Type B pancreatic cell (in vitro differentiated cells): ENCODE results near the gene SLC25A29. TPM values are rescaled to one million over a fixed set of nuclear protein-coding genes. Genes with fewer than 3 reads are reported as not detected.
"Not testable (repeated sequence)": the region's sequence is repeated elsewhere in the genome, so short reads cannot be mapped to it uniquely, and the experiment has no call there.

ENCODE experiments used
- DNase-seq: peaks from one replicate; pipeline ENCODE4 v3.0.0; 2021; ENCODE audit warnings: mixed read lengths; ENCODE audit not compliant: unreplicated experiment; ENCODE audit errors: extremely low spot score
- H3K27ac Mint-ChIP-seq: 2 replicates; pipeline ENCODE4 v1.8.0; 2021; ENCODE audit warnings: mild to moderate bottlenecking, mixed read lengths
- H3K27me3 Mint-ChIP-seq: 2 replicates; pipeline ENCODE4 v1.8.0; 2021; ENCODE audit warnings: mixed read lengths
- H3K36me3 Mint-ChIP-seq: 2 replicates; pipeline ENCODE4 v1.8.0; 2021; ENCODE audit warnings: mixed read lengths
- H3K4me1 Mint-ChIP-seq: one replicate; pipeline ENCODE4 v1.8.0; 2021; ENCODE audit warnings: mixed read lengths; ENCODE audit not compliant: unreplicated experiment
- H3K4me3 Mint-ChIP-seq: 2 replicates; pipeline ENCODE4 v1.8.0; 2021; ENCODE audit warnings: mild to moderate bottlenecking, mixed read lengths
- H3K9me3 Mint-ChIP-seq: 2 replicates; pipeline ENCODE4 v1.8.0; 2021; ENCODE audit warnings: mixed read lengths
- CTCF ChIP-seq: fragments of 200-600 bp; sonication (generic); conservative IDR thresholded peaks from 2 replicates; pipeline ENCODE4 v1.5.0; 2021; ENCODE audit warnings: antibody characterized with exemption, mild to moderate bottlenecking
- total RNA-seq: library from RNA; stranded (reverse); gene quantifications from 2 replicates; pipeline ENCODE4 v1.2.1, GENCODE V29; 2021; ENCODE audit warnings: low replicate concordance

SLC25A29 gene
- total RNA-seq, 1 donor from 2014 or later = 101 TPM

- no peaks in the 10 kb centered on the region for H3K9me3 Mint-ChIP-seq
- H3K36me3 Mint-ChIP-seq = no peaks in the 10 kb centered on the region
- H3K4me3 Mint-ChIP-seq = peak overlapping the region; percentile 44
- no peak for DNase-seq
- TF ChIP-seq CTCF = no peak
- H3K27ac Mint-ChIP-seq = no peak overlapping the region
- H3K27me3 Mint-ChIP-seq = peaks cover 5% of the 10 kb centered on the region
- H3K4me1 Mint-ChIP-seq = peaks cover 46% of the 10 kb centered on the region
Measured at GRCh38 chr14:100309028-100309737, 2.9 kb upstream of the SLC25A29 start.

- Mint-ChIP-seq H3K27ac (peak overlapping the region; percentile 72), H3K4me1 (peaks cover 46% of the 10 kb centered on the region), H3K4me3 (peak overlapping the region; percentile 92)
- H3K36me3 Mint-ChIP-seq, DNase-seq, H3K27me3 Mint-ChIP-seq, H3K9me3 Mint-ChIP-seq: not testable (repeated sequence)
Measured at GRCh38 chr14:100308427-100308792, 2.2 kb upstream of the SLC25A29 start.

- Mint-ChIP-seq H3K36me3 (peaks cover under 1% of the 10 kb centered on the region), H3K27ac (peak overlapping the region; percentile 72), H3K4me1 (peaks cover 51% of the 10 kb centered on the region)
Measured at GRCh38 chr14:100307766-100308426, 1.7 kb upstream of the SLC25A29 start.

GRCh38 chr14:100306998-100307765 is 938 bp upstream of the SLC25A29 start:
- H3K36me3 Mint-ChIP-seq = peaks cover 5% of the 10 kb centered on the region
- peak overlapping the region; percentile 92 for H3K4me3 Mint-ChIP-seq
- peaks cover 49% of the 10 kb centered on the region for H3K4me1 Mint-ChIP-seq

More at GRCh38 chr14:100307766-100308426, 1.7 kb upstream of the SLC25A29 start:
- Mint-ChIP-seq H3K9me3 (no peaks in the 10 kb centered on the region), H3K4me3 (peak overlapping the region; percentile 92), H3K27me3 (peaks cover 5% of the 10 kb centered on the region)
- no peak for DNase-seq
- TF ChIP-seq CTCF = no peak

GRCh38 chr14:100305324-100306100 is 732 bp downstream of the SLC25A29 start:
- peak; percentile 5 for TF ChIP-seq CTCF
- DNase-seq = no peak
- peaks cover 5% of the 10 kb centered on the region for H3K36me3 Mint-ChIP-seq
- peak overlapping the region; percentile 91 for H3K27ac Mint-ChIP-seq
- no peaks in the 10 kb centered on the region for H3K27me3 Mint-ChIP-seq
- peaks cover 40% of the 10 kb centered on the region for H3K4me1 Mint-ChIP-seq
- no peaks in the 10 kb centered on the region for H3K9me3 Mint-ChIP-seq
- peak overlapping the region; percentile 96 for H3K4me3 Mint-ChIP-seq

More at GRCh38 chr14:100306998-100307765, 938 bp upstream of the SLC25A29 start:
- peak overlapping the region; percentile 72 for H3K27ac Mint-ChIP-seq
- no peaks in the 10 kb centered on the region for H3K9me3 Mint-ChIP-seq
- peaks cover 5% of the 10 kb centered on the region for H3K27me3 Mint-ChIP-seq
- peak; percentile 12 for TF ChIP-seq CTCF
- DNase-seq = no peak
